GM12892 (cell line): ENCODE measurements around the gene PEX10.

Experiments used
- POLR2A ChIP-seq: IDR thresholded peaks from 2 replicates; pipeline ENCODE4 v1.6.1; 2011; ENCODE audit warnings: low read depth, low read length, control low read depth
- POLR2AphosphoS5 ChIP-seq: IDR thresholded peaks from 2 replicates; pipeline ENCODE4 v1.6.1; 2011; ENCODE audit warnings: low read depth, low read length, control low read depth

DNA sequence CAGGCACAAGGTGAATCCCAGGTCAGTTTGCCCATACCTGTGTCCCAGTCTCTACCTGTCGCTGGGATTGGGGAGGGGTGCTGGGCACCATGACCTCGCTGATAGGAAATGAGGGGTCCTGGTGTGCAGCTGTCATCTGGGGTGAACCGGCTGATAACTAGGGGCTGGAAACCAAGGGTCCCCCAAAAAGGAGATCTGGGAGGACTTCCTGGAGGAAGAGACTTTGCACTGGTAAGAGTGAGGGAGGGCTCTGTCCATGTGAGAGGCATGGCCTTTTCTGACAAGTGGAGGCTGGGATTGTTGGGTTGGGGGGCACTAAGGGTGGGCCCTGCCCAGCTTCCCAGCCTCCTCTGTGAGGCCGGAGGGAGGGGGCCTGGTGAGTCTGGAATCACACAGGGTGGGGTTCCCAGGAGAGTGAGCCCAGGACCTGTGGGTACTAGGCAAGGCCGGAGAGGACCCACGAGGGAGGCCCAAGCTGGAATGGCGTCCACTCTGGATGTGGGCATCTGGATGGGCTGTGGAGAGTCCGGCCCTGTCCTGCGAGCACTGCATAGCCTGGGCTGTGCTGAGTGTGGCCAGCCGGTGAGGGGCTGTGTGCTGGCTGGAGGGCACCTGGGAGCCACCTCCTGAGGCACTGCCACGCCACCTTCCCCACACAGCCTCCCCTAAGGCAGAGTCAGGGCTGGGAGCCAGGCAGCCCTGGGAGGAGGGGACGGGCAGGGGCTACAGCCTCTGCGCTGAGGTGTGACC is 4.9 kb upstream of the PEX10 start:
- no peak for TF ChIP-seq POLR2A
- TF ChIP-seq POLR2AphosphoS5: no peak
